COLO829 (cell line): ENCODE measurements around the gene NEDD4L.
"Not testable (repeated sequence)": the region's sequence is repeated elsewhere in the genome, so short reads cannot be mapped to it uniquely, and the experiment has no call there.

ENCODE experiments used
- DNase-seq: peaks from one replicate; pipeline ENCODE4 v3.0.0; 2012; ENCODE audit warnings: low spot score

The NEDD4L gene

GRCh38 chr18:58026857-58027256 is 17.2 kb upstream of the NEDD4L start:
- DNase-seq, result no peak

GRCh38 chr18:58027341-58027740 is 16.7 kb upstream of the NEDD4L start:
- no peak for DNase-seq

GRCh38 chr18:58028109-58028784 is 15.8 kb upstream of the NEDD4L start:
- DNase-seq, result no peak

GRCh38 chr18:58032233-58032632 is 11.8 kb upstream of the NEDD4L start:
- DNase-seq, result no peak

- no peak for DNase-seq
Measured at GRCh38 chr18:58033216-58033615, 10.8 kb upstream of the NEDD4L start.

GRCh38 chr18:58034370-58034769 is 9.7 kb upstream of the NEDD4L start:
- no peak for DNase-seq

GRCh38 chr18:58037163-58037562 is 6.9 kb upstream of the NEDD4L start:
- no peak for DNase-seq

GRCh38 chr18:58038063-58038462 is 6.0 kb upstream of the NEDD4L start:
- no peak for DNase-seq

GRCh38 chr18:58041633-58042032 is 2.4 kb upstream of the NEDD4L start:
- no peak for DNase-seq

- DNase-seq, result no peak
Measured at GRCh38 chr18:58042826-58043490, 1.1 kb upstream of the NEDD4L start.

GRCh38 chr18:58044370-58045241 is 580 bp downstream of the NEDD4L start:
- DNase-seq, result no peak

GRCh38 chr18:58045242-58046092 is 1.4 kb downstream of the NEDD4L start:
- DNase-seq, result no peak

- DNase-seq, result no peak
Measured at GRCh38 chr18:58046093-58046793, 2.2 kb downstream of the NEDD4L start.

GRCh38 chr18:58046794-58047555 is 2.9 kb downstream of the NEDD4L start:
- no peak for DNase-seq

GRCh38 chr18:58047556-58047882 is 3.5 kb downstream of the NEDD4L start:
- no peak for DNase-seq

- DNase-seq, result no peak
Measured at GRCh38 chr18:58048081-58048642, 4.1 kb downstream of the NEDD4L start.

- no peak for DNase-seq
Measured at GRCh38 chr18:58049000-58049688, 5.1 kb downstream of the NEDD4L start.

GRCh38 chr18:58050963-58051362 is 6.9 kb downstream of the NEDD4L start:
- DNase-seq, result not testable (repeated sequence)

- peak; percentile 45 for DNase-seq
Measured at GRCh38 chr18:58051765-58052460, 7.9 kb downstream of the NEDD4L start.
